DND-41 (cell line): ENCODE results near the gene HOXD8.

ENCODE experiments used
- EZH2 ChIP-seq: IDR thresholded peaks from 3 replicates; pipeline ENCODE4 v1.6.1; 2012; ENCODE audit warnings: borderline replicate concordance, low read depth, mild to moderate bottlenecking, moderate library complexity, low read length, inconsistent platforms; ENCODE audit not compliant: severe bottlenecking
- TF ChIP-seq, protein P1 (sequence below): IDR thresholded peaks from 2 replicates; pipeline ENCODE4 v1.5.1; 2012; ENCODE audit warnings: borderline replicate concordance, low read length, moderate library complexity, mild to moderate bottlenecking; ENCODE audit not compliant: poor library complexity, severe bottlenecking; ENCODE audit errors: extremely low read depth

DNA sequence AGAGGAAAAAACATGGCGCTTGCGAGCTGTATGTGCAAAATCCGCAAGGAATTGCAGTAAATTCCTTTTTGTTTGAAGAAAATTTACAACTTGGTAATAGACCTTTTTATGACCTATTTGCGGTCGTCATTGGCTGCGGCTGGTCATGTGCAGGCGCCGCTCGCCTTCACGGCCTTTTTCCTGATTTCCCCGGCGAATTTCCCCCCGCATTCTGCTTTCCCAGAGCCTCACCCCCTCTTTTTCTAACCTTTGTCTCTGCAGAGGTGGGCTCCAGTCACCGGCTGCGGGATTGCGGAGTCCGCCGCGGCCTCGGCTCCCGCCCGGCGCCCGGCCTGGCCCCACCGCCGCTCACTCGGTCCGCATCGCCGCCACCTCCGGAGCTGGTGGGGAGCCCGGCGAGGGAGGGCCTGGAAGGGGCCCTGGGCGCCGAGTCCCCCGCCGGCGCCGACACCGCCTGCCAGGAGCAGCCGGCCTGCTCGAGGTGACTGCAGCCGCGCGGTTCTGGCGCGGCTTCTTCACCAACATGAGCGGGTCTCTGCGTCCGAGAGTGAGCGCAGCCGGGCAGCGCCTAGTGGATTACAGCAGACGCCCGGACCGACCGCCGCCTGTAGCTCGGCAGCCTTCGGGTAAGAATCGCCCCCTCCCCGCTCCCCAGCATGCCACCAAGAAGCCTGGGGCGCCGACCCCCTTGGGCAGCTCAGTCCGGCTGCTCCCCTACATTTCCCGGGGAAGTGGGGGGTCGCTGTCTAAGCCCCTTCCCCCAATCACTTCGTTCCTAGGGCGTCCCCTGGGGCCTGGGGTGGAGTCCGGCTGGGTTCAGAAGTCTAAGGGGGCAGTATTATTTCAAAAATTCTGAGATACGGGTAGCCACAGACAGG, 7.1 kb downstream of the HOXD8 start:
- TF ChIP-seq, protein P1, sequence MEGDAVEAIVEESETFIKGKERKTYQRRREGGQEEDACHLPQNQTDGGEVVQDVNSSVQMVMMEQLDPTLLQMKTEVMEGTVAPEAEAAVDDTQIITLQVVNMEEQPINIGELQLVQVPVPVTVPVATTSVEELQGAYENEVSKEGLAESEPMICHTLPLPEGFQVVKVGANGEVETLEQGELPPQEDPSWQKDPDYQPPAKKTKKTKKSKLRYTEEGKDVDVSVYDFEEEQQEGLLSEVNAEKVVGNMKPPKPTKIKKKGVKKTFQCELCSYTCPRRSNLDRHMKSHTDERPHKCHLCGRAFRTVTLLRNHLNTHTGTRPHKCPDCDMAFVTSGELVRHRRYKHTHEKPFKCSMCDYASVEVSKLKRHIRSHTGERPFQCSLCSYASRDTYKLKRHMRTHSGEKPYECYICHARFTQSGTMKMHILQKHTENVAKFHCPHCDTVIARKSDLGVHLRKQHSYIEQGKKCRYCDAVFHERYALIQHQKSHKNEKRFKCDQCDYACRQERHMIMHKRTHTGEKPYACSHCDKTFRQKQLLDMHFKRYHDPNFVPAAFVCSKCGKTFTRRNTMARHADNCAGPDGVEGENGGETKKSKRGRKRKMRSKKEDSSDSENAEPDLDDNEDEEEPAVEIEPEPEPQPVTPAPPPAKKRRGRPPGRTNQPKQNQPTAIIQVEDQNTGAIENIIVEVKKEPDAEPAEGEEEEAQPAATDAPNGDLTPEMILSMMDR, result no peak
- TF ChIP-seq EZH2, result no peak
